Endometrial microvascular endothelial cells (primary cell): ENCODE measurements around the gene ADAMTS16. TPM values are rescaled to one million over a fixed set of nuclear protein-coding genes. Genes with fewer than 3 reads are reported as not detected.

Experiments
- in situ Hi-C: cut with HindIII; loops from 2 replicates; pipeline ENCODE4 v1.10.0; 2017; ENCODE audit warnings: low sequenced_read_pairs, low pct_unique_long_range_greater_than_20kb; ENCODE audit errors: inconsistent ontology term
- total RNA-seq: library from RNA; depleted of rRNA; stranded (reverse); fragments of >200 nt; gene quantifications from one replicate; pipeline ENCODE4 v1.2.3, GENCODE V29; 2015; ENCODE audit errors: inconsistent ontology term

Gene ADAMTS16
- total RNA-seq, 1 donor from 2014 or later, result not detected

GRCh38 chr5:5179079-5179478 lies 38.9 kb downstream of the ADAMTS16 start:
- in situ Hi-C loops, result no loop called here

- in situ Hi-C loops, result no loop called here
These were observed 39.5 kb downstream of the ADAMTS16 start for GRCh38 chr5:5179597-5179996.

GRCh38 chr5:5181650-5182324 lies 41.7 kb downstream of the ADAMTS16 start:
- in situ Hi-C loops, result no loop called here

GRCh38 chr5:5182508-5183188 lies 42.5 kb downstream of the ADAMTS16 start:
- in situ Hi-C loops, result no loop called here

- in situ Hi-C loops, result no loop called here
These were observed 43.1 kb downstream of the ADAMTS16 start for GRCh38 chr5:5183189-5183699.

- in situ Hi-C loops, result no loop called here
These were observed 43.8 kb downstream of the ADAMTS16 start for GRCh38 chr5:5183933-5184332.

GRCh38 chr5:5188376-5189050 lies 48.4 kb downstream of the ADAMTS16 start:
- in situ Hi-C loops, result no loop called here

- in situ Hi-C loops, result no loop called here
These were observed 48.9 kb downstream of the ADAMTS16 start for GRCh38 chr5:5189051-5189430.

GRCh38 chr5:5191906-5192305 lies 51.8 kb downstream of the ADAMTS16 start:
- in situ Hi-C loops, result no loop called here

GRCh38 chr5:5192681-5193080 lies 52.6 kb downstream of the ADAMTS16 start:
- in situ Hi-C loops, result no loop called here

- in situ Hi-C loops, result no loop called here
These were observed 55.2 kb downstream of the ADAMTS16 start for GRCh38 chr5:5195128-5195918.

- in situ Hi-C loops, result no loop called here
These were observed 58.0 kb downstream of the ADAMTS16 start for GRCh38 chr5:5198135-5198534.

- in situ Hi-C loops, result no loop called here
These were observed 58.7 kb downstream of the ADAMTS16 start for GRCh38 chr5:5198815-5199214.

- in situ Hi-C loops, result no loop called here
These were observed 59.4 kb downstream of the ADAMTS16 start for GRCh38 chr5:5199495-5199894.

GRCh38 chr5:5200133-5200532 lies 60.0 kb downstream of the ADAMTS16 start:
- in situ Hi-C loops, result no loop called here

GRCh38 chr5:5202321-5202720 lies 62.2 kb downstream of the ADAMTS16 start:
- in situ Hi-C loops, result no loop called here

- in situ Hi-C loops, result no loop called here
These were observed 63.3 kb downstream of the ADAMTS16 start for GRCh38 chr5:5203451-5203850.

GRCh38 chr5:5207828-5208227 lies 67.7 kb downstream of the ADAMTS16 start:
- in situ Hi-C loops, result no loop called here

- in situ Hi-C loops, result no loop called here
These were observed 69.0 kb downstream of the ADAMTS16 start for GRCh38 chr5:5209089-5209488.
